HepG2 (cell line): ENCODE measurements around the gene GAS5. TPM values are rescaled to one million over a fixed set of nuclear protein-coding genes. Genes with fewer than 3 reads are reported as not detected.

Source experiments
- ESRRA ChIP-seq: sonication (generic); formaldehyde crosslinking; IDR thresholded peaks from 2 replicates; pipeline ENCODE4 v1.5.1; 2020; ENCODE audit warnings: mild to moderate bottlenecking, low read depth, missing genetic modification reagents
- GLI4 ChIP-seq: sonication (generic); formaldehyde crosslinking; IDR thresholded peaks from 2 replicates; pipeline ENCODE4 v1.5.1; 2020; ENCODE audit warnings: missing genetic modification reagents, mild to moderate bottlenecking, moderate library complexity, borderline replicate concordance
- HNF4G ChIP-seq, 2 experiments: sonication (generic) in 1 of 2; formaldehyde crosslinking in 1 of 2; IDR thresholded peaks; 2 replicates each; pipeline versions ENCODE4 v1.4.0 to v1.6.1; 2011 to 2020; ENCODE audit warnings: borderline replicate concordance in 2 of 2, low read depth in 2 of 2, mild to moderate bottlenecking in 2 of 2, low read length in 1 of 2, missing genetic modification reagents in 1 of 2, moderate library complexity in 1 of 2
- KMT2B ChIP-seq: IDR thresholded peaks from 2 replicates; pipeline ENCODE4 v1.6.1; 2016; ENCODE audit warnings: missing genetic modification reagents, missing compliant biosample characterization
- MLXIP ChIP-seq: sonication (generic); formaldehyde crosslinking; IDR thresholded peaks from 2 replicates; pipeline ENCODE4 v1.9.0; 2021; ENCODE audit warnings: missing genetic modification reagents, borderline replicate concordance
- NR2F6 ChIP-seq, 2 experiments: IDR thresholded peaks; 2 replicates each; pipeline ENCODE4 v1.6.1; 2016; ENCODE audit warnings: antibody characterized with exemption in 1 of 2, mild to moderate bottlenecking in 1 of 2
- SOX6 ChIP-seq, 2 experiments: fragments of 450-650 bp in 1 of 2; sonication (generic) in 1 of 2; formaldehyde crosslinking in 1 of 2; IDR thresholded peaks; 2 replicates each; pipeline versions ENCODE4 v1.4.0 to v1.6.1; 2017 to 2020; ENCODE audit warnings: antibody characterized with exemption in 1 of 2, mild to moderate bottlenecking in 1 of 2, missing genetic modification reagents in 1 of 2
- SP4 ChIP-seq: sonication (generic); formaldehyde crosslinking; IDR thresholded peaks from 2 replicates; pipeline ENCODE4 v1.8.1; 2023; ENCODE audit warnings: mild to moderate bottlenecking, missing genetic modification reagents
- TEAD3 ChIP-seq: optimal IDR thresholded peaks from 2 replicates; pipeline ENCODE3; 2016; ENCODE audit warnings: borderline replicate concordance
- ZKSCAN5 ChIP-seq: sonication (generic); formaldehyde crosslinking; IDR thresholded peaks from 2 replicates; pipeline ENCODE4 v1.5.1; 2020; ENCODE audit warnings: mild to moderate bottlenecking, missing genetic modification reagents
- ZNF230 ChIP-seq: sonication (generic); formaldehyde crosslinking; IDR thresholded peaks from 2 replicates; pipeline ENCODE4 v1.4.0; 2020; ENCODE audit warnings: mild to moderate bottlenecking, missing genetic modification reagents
- ZNF44 ChIP-seq: sonication (generic); formaldehyde crosslinking; IDR thresholded peaks from 2 replicates; pipeline ENCODE4 v1.5.1; 2020; ENCODE audit warnings: mild to moderate bottlenecking, missing genetic modification reagents
- ZNF710 ChIP-seq: sonication (generic); formaldehyde crosslinking; IDR thresholded peaks from 2 replicates; pipeline ENCODE4 v1.5.0; 2020; ENCODE audit warnings: mild to moderate bottlenecking, missing genetic modification reagents, borderline replicate concordance
- ZSCAN12 ChIP-seq: sonication (generic); formaldehyde crosslinking; IDR thresholded peaks from 2 replicates; pipeline ENCODE4 v1.9.0; 2021; ENCODE audit warnings: mild to moderate bottlenecking, missing genetic modification reagents
- polyA plus RNA-seq, 8 experiments: library from polyadenylated mRNA; depleted of rRNA in 3 of 8; stranded (reverse) in 7 of 8; unstranded in 1 of 8; fragments of >200 nt; fragmentation: Illumina TruSeq in 4 of 8; extraction: Trizol in 4 of 8; gene quantifications; 2 replicates each; pipeline versions ENCODE4 v1.2.1 to v1.2.3, GENCODE V29; 2011 to 2016; ENCODE audit warnings: low read depth in 4 of 8, missing spikeins in 1 of 8, mixed read lengths in 1 of 8; ENCODE audit not compliant: insufficient read depth in 1 of 8
- total RNA-seq, 5 experiments: library from RNA; depleted of rRNA; stranded (reverse); fragments of >200 nt; fragmentation: Illumina TruSeq; extraction: Trizol; gene quantifications; 2 replicates each; pipeline ENCODE4 v1.2.3, GENCODE V29; 2016; ENCODE audit warnings: low read depth in 1 of 5
- TF ChIP-seq, protein P1 (sequence below): IDR thresholded peaks from 2 replicates; pipeline ENCODE4 v1.6.1; 2016; ENCODE audit warnings: missing compliant biosample characterization, missing genetic modification reagents, borderline replicate concordance
- TF ChIP-seq, protein P2 (sequence below): sonication (generic); formaldehyde crosslinking; conservative IDR thresholded peaks from 2 replicates; pipeline ENCODE4 v1.4.0; 2020; ENCODE audit warnings: missing genetic modification reagents

Gene GAS5
- total and polyA plus RNA-seq, 2 of the 13 experiments (the other 11 are each of a cell fraction or from before 2014, with no cell fraction given): 352 to 738 TPM

GRCh38 chr1:173824315-173825081, 43.3 kb downstream of the GAS5 start, which contains the start of the genes CENPL and DARS2 (continued):
- TF ChIP-seq GLI4 (CRISPR knock-in tag) (no peak), KMT2B (CRISPR knock-in tag) (peak; percentile 96), ZNF710 (CRISPR knock-in tag) (no peak; the same call in 1 of the 2 replicates), ESRRA (peak; percentile 26; the same call in 1 of the 2 replicates), ZKSCAN5 (CRISPR knock-in tag) (no peak), ZNF44 (no peak), NR2F6 (IDR thresholded peaks at IDR 0.05) (no peak), NR2F6 (CRISPR knock-in tag; IDR thresholded peaks at IDR 0.05) (no peak), ZSCAN12 (CRISPR knock-in tag) (no peak), ZNF230 (CRISPR knock-in tag) (0 out of 2 replicates have a peak, but pooled peaks have one; percentile 45), SOX6 (IDR thresholded peaks at IDR 0.05) (no peak), SOX6 (CRISPR knock-in tag; IDR thresholded peaks at IDR 0.05) (peak; percentile 56), SP4 (peak; percentile 64; the same call in 1 of the 2 replicates), HNF4G (IDR thresholded peaks at IDR 0.05; ENCODE audit: borderline replicate concordance, low read depth, low read length) (no peak), HNF4G (CRISPR knock-in tag; IDR thresholded peaks at IDR 0.05; ENCODE audit: borderline replicate concordance, low read depth) (no peak), TEAD3 (no peak), MLXIP (CRISPR knock-in tag) (no peak)
- TF ChIP-seq, protein P1, sequence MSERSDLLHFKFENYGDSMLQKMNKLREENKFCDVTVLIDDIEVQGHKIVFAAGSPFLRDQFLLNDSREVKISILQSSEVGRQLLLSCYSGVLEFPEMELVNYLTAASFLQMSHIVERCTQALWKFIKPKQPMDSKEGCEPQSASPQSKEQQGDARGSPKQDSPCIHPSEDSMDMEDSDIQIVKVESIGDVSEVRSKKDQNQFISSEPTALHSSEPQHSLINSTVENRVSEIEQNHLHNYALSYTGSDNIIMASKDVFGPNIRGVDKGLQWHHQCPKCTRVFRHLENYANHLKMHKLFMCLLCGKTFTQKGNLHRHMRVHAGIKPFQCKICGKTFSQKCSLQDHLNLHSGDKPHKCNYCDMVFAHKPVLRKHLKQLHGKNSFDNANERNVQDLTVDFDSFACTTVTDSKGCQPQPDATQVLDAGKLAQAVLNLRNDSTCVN (CRISPR knock-in tag): no peak
- TF ChIP-seq, protein P2, sequence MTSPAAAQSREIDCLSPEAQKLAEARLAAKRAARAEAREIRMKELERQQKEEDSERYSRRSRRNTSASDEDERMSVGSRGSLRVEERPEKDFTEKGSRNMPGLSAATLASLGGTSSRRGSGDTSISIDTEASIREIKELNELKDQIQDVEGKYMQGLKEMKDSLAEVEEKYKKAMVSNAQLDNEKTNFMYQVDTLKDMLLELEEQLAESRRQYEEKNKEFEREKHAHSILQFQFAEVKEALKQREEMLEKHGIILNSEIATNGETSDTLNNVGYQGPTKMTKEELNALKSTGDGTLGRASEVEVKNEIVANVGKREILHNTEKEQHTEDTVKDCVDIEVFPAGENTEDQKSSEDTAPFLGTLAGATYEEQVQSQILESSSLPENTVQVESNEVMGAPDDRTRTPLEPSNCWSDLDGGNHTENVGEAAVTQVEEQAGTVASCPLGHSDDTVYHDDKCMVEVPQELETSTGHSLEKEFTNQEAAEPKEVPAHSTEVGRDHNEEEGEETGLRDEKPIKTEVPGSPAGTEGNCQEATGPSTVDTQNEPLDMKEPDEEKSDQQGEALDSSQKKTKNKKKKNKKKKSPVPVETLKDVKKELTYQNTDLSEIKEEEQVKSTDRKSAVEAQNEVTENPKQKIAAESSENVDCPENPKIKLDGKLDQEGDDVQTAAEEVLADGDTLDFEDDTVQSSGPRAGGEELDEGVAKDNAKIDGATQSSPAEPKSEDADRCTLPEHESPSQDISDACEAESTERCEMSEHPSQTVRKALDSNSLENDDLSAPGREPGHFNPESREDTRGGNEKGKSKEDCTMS (CRISPR knock-in tag): no peak
